Measurements from ENCODE around the gene FMNL2.

DNA sequence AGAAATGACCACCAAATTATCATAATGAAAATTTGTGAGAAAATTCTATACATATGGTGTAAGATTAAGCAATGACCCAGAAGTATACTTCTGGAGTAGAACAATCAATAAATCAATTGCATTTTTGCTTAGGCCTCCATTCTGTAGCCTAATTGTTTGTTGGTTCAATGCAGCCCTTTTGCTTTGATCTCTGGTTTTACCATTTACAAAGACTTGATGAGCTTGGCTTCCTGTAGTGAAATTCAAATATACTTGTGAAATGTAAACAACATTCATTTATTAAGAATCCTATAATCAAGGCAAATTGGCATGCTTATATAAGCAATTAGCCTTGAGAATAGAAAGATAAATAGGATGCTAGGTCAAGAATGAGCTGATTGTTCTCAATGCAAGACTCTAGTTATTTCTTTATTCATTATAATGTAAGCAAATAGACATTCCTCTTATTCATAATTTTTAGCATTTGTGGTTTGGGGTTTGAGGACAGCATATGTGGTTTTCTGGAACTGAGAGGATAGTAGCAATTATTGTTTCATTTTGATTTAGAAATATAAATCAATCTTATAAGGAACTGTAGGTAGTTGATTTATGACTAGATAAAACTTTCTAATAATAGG, 9.7 kb downstream of the FMNL2 start:
- TF ChIP-seq ZNF274 (IDR thresholded peaks at IDR 0.05; ENCODE audit: low read depth, low read length) (no peak), POLR2A (IDR thresholded peaks at IDR 0.05; ENCODE audit: borderline replicate concordance, extremely low read depth, insufficient read depth, insufficient read length) (no peak), EGR1 (IDR thresholded peaks at IDR 0.05; ENCODE audit: low read depth) (no peak), JUND (IDR thresholded peaks at IDR 0.05) (no peak), SP1 (IDR thresholded peaks at IDR 0.05; ENCODE audit: low read depth) (no peak), POLR2AphosphoS5 (IDR thresholded peaks at IDR 0.05; ENCODE audit: low read depth, low read length) (no peak), EZH2phosphoT487 (IDR thresholded peaks at IDR 0.05; ENCODE audit: borderline replicate concordance) (no peak), EZH2 (IDR thresholded peaks at IDR 0.05) (no peak), TCF7L2 (IDR thresholded peaks at IDR 0.05; ENCODE audit: borderline replicate concordance, extremely low read depth, insufficient read depth, insufficient read length) (no peak)
- TF ChIP-seq, protein P1, sequence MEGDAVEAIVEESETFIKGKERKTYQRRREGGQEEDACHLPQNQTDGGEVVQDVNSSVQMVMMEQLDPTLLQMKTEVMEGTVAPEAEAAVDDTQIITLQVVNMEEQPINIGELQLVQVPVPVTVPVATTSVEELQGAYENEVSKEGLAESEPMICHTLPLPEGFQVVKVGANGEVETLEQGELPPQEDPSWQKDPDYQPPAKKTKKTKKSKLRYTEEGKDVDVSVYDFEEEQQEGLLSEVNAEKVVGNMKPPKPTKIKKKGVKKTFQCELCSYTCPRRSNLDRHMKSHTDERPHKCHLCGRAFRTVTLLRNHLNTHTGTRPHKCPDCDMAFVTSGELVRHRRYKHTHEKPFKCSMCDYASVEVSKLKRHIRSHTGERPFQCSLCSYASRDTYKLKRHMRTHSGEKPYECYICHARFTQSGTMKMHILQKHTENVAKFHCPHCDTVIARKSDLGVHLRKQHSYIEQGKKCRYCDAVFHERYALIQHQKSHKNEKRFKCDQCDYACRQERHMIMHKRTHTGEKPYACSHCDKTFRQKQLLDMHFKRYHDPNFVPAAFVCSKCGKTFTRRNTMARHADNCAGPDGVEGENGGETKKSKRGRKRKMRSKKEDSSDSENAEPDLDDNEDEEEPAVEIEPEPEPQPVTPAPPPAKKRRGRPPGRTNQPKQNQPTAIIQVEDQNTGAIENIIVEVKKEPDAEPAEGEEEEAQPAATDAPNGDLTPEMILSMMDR (IDR thresholded peaks at IDR 0.05 in 2 of 3, conservative IDR thresholded peaks at IDR 0.05 in 1 of 3; ENCODE audit: borderline replicate concordance in 1 of 3, insufficient read depth in 1 of 3, low read depth in 2 of 3, low read length in 2 of 3), result no peak
- TF ChIP-seq, protein P2, sequence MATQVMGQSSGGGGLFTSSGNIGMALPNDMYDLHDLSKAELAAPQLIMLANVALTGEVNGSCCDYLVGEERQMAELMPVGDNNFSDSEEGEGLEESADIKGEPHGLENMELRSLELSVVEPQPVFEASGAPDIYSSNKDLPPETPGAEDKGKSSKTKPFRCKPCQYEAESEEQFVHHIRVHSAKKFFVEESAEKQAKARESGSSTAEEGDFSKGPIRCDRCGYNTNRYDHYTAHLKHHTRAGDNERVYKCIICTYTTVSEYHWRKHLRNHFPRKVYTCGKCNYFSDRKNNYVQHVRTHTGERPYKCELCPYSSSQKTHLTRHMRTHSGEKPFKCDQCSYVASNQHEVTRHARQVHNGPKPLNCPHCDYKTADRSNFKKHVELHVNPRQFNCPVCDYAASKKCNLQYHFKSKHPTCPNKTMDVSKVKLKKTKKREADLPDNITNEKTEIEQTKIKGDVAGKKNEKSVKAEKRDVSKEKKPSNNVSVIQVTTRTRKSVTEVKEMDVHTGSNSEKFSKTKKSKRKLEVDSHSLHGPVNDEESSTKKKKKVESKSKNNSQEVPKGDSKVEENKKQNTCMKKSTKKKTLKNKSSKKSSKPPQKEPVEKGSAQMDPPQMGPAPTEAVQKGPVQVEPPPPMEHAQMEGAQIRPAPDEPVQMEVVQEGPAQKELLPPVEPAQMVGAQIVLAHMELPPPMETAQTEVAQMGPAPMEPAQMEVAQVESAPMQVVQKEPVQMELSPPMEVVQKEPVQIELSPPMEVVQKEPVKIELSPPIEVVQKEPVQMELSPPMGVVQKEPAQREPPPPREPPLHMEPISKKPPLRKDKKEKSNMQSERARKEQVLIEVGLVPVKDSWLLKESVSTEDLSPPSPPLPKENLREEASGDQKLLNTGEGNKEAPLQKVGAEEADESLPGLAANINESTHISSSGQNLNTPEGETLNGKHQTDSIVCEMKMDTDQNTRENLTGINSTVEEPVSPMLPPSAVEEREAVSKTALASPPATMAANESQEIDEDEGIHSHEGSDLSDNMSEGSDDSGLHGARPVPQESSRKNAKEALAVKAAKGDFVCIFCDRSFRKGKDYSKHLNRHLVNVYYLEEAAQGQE (IDR thresholded peaks at IDR 0.05; ENCODE audit: low read depth), result no peak

Data from HCT116 (cell line).